ENCODE results near the gene SLC2A2.
"Not testable (repeated sequence)": the region's sequence is repeated elsewhere in the genome, so short reads cannot be mapped to it uniquely, and the experiment has no call there.

SLC2A2 gene

DNA sequence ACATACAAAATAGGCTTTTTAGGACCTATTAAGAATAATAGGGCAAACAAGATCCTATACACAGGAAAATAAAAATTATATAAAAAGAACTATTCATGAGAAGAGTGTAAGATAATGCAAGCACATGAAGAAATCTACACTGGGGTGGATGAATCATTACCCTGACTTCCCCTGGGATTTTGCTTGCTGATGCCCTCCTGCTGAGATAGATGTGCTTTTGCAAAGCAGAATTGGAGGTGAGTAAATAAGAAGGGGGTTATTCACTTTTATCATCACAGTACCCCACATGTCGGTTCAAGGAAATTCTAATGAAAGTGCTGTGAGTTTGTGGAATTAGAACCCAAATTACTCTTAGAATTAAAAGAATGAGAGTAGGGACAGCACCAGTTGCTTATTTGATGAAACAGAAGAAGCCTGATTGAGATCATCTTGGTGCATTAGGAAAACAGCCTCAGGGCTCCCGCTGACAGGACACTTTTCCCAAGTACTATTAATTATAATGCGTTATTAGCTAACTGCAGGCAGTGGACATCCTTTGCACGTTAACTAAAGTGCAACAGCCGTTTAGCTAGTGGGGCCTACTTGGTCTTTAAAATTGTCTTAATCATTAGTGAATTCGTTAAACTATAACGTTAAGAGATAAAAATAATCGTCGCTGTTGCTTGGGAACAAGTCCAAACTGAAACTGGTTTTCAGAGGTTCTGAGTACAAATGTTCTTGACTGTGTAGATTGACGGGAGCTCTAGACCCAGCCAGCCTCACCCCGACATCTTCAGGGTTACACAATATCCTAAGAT is 48.4 kb downstream of the SLC2A2 start:
- H3K36me3 ChIP-seq (ENCODE audit: control insufficient read depth, insufficient read depth, low read length): no peaks in the 10 kb centered on the region
- no peak overlapping the region for H3K4me3 ChIP-seq (replicated peaks; ENCODE audit: low read depth, low read length)
- TF ChIP-seq, protein P1, sequence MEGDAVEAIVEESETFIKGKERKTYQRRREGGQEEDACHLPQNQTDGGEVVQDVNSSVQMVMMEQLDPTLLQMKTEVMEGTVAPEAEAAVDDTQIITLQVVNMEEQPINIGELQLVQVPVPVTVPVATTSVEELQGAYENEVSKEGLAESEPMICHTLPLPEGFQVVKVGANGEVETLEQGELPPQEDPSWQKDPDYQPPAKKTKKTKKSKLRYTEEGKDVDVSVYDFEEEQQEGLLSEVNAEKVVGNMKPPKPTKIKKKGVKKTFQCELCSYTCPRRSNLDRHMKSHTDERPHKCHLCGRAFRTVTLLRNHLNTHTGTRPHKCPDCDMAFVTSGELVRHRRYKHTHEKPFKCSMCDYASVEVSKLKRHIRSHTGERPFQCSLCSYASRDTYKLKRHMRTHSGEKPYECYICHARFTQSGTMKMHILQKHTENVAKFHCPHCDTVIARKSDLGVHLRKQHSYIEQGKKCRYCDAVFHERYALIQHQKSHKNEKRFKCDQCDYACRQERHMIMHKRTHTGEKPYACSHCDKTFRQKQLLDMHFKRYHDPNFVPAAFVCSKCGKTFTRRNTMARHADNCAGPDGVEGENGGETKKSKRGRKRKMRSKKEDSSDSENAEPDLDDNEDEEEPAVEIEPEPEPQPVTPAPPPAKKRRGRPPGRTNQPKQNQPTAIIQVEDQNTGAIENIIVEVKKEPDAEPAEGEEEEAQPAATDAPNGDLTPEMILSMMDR (IDR thresholded peaks at IDR 0.05; ENCODE audit: insufficient read depth, low read length, poor library complexity, severe bottlenecking): no peak
- DNase-seq (ENCODE audit: extremely low read depth, insufficient read length): no peak
- H3K27me3 ChIP-seq (replicated peaks; ENCODE audit: control insufficient read depth, insufficient read depth, low read length): no peaks in the 10 kb centered on the region; the same call in none of the 2 replicates

DNA sequence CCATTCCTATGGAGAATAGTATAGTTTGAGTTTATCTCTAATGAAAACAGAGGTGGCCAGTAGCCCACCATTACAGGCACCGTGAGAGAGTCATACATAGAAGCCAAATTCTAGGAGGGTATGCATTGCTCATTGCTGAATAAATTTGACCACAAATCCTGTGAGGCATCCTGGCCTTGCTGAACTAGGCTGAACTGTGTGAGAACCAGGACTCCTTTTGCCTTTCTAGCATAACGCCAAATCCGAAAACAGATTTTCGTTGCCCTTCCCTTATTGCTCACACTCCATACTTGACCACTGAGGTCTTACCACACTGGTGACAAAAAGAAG is 50.4 kb downstream of the SLC2A2 start:
- Histone ChIP-seq H3K4me3 (replicated peaks; ENCODE audit: low read depth, low read length) (no peak overlapping the region), H3K27me3 (replicated peaks; ENCODE audit: control insufficient read depth, insufficient read depth, low read length) (no peaks in the 10 kb centered on the region; the same call in none of the 2 replicates), H3K36me3 (ENCODE audit: control insufficient read depth, insufficient read depth, low read length) (no peaks in the 10 kb centered on the region)
- TF ChIP-seq, protein P1 (IDR thresholded peaks at IDR 0.05; ENCODE audit: insufficient read depth, low read length, poor library complexity, severe bottlenecking): no peak
- DNase-seq (ENCODE audit: extremely low read depth, insufficient read length): no peak

DNA sequence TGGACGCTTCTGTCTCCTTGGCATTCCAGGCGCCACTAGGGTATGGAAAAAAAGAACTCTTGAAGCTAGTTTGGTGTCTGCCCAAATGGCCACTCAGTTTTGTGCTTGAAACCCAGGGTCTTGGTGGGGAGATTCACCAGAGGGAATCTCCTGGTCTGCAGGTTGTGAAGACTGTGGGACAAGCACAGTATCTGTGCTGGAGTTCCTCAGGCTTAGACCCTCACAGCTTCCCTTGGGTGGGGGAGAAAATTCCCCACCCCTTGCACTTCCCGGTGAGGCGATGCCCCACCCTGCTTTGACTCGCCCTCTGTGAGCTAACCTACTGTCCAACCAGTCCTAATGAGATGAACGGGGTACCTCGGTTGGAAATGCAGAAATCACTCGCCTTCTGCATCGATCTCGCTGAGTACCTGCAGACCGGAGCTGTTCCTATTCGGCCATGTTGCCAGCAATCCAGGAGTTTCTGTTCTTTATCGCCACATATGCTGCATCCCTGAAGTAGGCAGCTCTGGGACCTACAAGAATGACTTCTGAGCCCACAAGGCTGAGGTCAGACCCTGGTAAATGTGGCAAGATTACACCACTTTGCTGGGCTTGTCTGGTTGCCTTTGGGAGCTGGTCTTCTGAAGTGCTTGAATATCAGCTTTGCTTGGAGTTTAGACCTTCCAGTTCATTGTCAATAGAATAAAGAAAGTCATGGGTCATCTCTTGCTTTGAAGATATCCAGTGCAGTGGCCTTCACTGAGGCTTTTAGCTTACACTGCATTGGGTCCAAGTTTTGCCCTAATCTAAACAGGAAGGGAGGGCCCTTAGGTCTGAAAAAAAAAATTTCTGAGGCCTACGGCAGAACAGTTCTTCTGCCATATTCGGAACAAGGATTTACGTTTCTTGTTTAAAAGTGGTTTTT is 51.0 kb downstream of the SLC2A2 start:
- no peak overlapping the region for H3K4me3 ChIP-seq (replicated peaks; ENCODE audit: low read depth, low read length)
- no peaks in the 10 kb centered on the region; the same call in none of the 2 replicates for H3K27me3 ChIP-seq (replicated peaks; ENCODE audit: control insufficient read depth, insufficient read depth, low read length)
- no peak for DNase-seq (ENCODE audit: extremely low read depth, insufficient read length)
- no peaks in the 10 kb centered on the region for H3K36me3 ChIP-seq (ENCODE audit: control insufficient read depth, insufficient read depth, low read length)
- TF ChIP-seq, protein P1 (IDR thresholded peaks at IDR 0.05; ENCODE audit: insufficient read depth, low read length, poor library complexity, severe bottlenecking): no peak

DNA sequence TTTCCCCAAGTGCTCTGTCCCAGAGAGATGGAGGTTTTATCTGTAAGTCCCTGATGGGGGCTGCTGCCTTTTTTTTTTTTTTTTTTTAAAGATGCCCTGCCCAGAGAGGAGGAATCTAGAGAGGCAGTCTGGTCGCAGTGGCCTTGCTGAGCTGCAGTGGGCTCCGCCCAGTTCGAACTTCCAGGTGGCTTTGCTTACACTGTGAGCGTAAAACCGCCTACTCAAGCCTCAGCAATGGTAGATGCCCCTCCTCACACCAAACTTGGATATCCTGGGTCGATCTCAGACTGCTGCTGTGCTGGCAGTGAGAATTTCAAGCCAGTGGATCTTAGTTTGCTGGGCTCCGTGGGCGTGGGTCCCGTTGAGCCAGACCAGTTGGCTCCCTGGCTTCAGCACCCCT is 51.6 kb downstream of the SLC2A2 start:
- TF ChIP-seq, protein P1 (IDR thresholded peaks at IDR 0.05; ENCODE audit: insufficient read depth, low read length, poor library complexity, severe bottlenecking): no peak
- H3K36me3 ChIP-seq (ENCODE audit: control insufficient read depth, insufficient read depth, low read length): no peaks in the 10 kb centered on the region
- no peaks in the 10 kb centered on the region; the same call in none of the 2 replicates for H3K27me3 ChIP-seq (replicated peaks; ENCODE audit: control insufficient read depth, insufficient read depth, low read length)
- H3K4me3 ChIP-seq (replicated peaks; ENCODE audit: low read depth, low read length): no peak overlapping the region
- no peak for DNase-seq (ENCODE audit: extremely low read depth, insufficient read length)

DNA sequence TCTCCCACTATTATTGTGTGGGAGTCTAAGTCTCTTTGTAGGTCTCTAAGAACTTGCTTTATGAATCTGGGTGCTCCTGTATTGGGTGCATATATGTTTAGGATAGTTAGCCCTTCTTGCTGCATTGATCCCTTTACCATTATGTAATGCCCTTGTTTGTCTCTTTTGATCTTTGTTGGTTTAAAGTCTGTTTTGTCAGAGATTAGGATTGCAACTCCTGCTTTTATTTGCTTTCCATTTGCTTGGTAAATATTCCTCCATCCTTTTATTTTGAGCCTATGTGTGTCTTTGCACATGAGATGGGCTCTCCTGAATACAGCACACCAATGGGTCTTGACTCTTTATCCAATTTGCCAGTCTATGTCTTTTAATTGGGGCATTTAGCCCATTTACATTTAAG is 53.6 kb downstream of the SLC2A2 start:
- not testable (repeated sequence) for H3K4me3 ChIP-seq (replicated peaks; ENCODE audit: low read depth, low read length); DNase-seq (ENCODE audit: extremely low read depth, insufficient read length); H3K27me3 ChIP-seq (replicated peaks; ENCODE audit: control insufficient read depth, insufficient read depth, low read length)

DNA sequence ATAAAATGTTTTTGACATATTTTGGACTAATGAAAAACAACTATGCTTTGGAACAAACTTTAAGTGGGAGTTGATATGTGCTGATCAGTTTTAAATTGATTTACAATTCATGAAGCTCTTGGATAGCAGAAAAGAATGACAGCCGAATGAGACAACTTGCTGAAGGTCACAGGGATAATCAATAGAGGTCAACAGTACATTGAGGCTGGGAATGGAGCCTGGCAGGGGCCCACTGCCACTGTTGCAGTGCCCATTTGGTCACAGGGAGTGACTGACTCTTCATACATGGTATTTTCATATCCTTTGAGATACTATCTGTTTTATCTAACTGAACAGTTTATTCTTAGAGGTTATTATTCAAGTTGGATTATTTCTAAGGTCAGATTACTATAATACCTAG is 59.4 kb downstream of the SLC2A2 start:
- no peak for DNase-seq (ENCODE audit: extremely low read depth, insufficient read length)
- TF ChIP-seq, protein P1 (IDR thresholded peaks at IDR 0.05; ENCODE audit: insufficient read depth, low read length, poor library complexity, severe bottlenecking): no peak
- no peaks in the 10 kb centered on the region for H3K27me3 ChIP-seq (replicated peaks; ENCODE audit: control insufficient read depth, insufficient read depth, low read length)
- no peak overlapping the region for H3K4me3 ChIP-seq (replicated peaks; ENCODE audit: low read depth, low read length)
- no peaks in the 10 kb centered on the region for H3K36me3 ChIP-seq (ENCODE audit: control insufficient read depth, insufficient read depth, low read length)

More for the DNA sequence above, 53.6 kb downstream of the SLC2A2 start:
- H3K36me3 ChIP-seq (ENCODE audit: control insufficient read depth, insufficient read depth, low read length): not testable (repeated sequence)

Measured in GM06990 (cell line).